ENCODE measurements around the gene DOCK4.

Gene DOCK4

DNA sequence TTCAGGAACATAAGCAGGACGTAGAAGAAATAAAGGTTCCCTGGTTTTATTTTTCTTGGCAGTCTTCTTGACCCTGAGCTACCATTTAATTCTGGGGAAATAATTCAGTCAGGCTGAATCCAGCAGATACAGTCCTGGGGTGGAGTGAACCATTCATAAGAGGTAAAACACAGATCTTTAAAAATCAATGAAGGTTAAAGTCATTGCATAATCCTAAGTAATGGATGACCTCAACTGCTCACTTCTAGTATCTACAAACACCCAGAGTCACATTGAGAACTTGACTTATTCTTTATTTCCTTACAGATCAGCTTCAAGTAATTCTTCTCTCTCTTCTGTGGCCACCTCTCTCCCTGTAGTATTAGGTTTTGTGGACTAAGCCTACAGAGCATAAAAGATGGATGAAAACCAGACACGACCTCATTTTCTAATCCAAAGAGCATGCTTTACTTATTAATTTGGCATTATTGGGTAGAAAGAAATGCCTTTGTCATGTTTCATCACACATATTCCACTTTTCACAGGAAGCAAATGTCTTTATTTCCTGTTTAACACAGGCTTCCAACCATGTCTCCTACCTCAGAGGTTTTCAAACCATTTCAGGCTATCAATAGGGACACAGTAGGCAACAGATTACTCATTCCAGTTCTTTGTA is 461.6 kb downstream of the DOCK4 start:
- DNase-seq, result no peak

GRCh38 chr7:111743244-111743847 is 462.9 kb downstream of the DOCK4 start:
- no peak for DNase-seq

- DNase-seq, result peak; percentile 42 to 89 (median 72)
Measured at GRCh38 chr7:111741811-111742240, 464.4 kb downstream of the DOCK4 start.

DNA sequence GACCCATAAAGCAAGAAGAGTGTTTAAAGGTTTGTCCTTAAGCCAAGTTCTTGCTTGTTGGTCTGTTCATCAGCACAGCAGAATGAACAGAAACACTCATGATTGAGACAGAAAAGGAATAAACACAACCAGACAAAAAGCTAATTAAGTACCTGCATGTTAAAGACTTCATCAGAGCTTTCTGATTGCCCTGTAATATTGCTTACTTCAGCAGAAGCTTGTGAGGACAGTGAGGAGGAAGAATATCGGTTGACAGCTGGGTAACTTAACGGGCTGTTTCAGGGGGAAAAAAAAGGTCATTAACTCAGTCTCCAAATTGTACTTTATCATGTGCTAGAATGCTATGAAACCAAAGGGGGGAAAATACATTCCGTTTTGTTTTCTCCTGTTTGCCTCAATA is 465.3 kb downstream of the DOCK4 start:
- no peak for DNase-seq

DNA sequence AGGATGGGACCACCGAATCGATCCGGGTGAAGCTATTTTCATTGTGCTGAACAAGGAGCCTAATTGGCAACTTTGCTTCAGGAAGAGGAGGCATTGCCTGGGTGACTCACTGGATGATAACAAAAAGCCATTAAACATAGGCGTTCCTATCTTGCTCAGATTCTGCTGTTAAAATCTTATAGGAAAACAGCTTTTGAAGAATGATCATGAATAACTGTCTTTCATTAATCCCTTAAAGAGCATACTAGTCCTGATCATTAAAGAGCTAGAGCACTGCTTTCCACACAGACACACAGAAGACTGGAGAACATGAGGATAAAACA is 469.7 kb downstream of the DOCK4 start:
- DNase-seq, result no peak

GRCh38 chr7:111735661-111736551 is 470.3 kb downstream of the DOCK4 start:
- peak; percentile 48 to 86 (median 83) for DNase-seq

DNA sequence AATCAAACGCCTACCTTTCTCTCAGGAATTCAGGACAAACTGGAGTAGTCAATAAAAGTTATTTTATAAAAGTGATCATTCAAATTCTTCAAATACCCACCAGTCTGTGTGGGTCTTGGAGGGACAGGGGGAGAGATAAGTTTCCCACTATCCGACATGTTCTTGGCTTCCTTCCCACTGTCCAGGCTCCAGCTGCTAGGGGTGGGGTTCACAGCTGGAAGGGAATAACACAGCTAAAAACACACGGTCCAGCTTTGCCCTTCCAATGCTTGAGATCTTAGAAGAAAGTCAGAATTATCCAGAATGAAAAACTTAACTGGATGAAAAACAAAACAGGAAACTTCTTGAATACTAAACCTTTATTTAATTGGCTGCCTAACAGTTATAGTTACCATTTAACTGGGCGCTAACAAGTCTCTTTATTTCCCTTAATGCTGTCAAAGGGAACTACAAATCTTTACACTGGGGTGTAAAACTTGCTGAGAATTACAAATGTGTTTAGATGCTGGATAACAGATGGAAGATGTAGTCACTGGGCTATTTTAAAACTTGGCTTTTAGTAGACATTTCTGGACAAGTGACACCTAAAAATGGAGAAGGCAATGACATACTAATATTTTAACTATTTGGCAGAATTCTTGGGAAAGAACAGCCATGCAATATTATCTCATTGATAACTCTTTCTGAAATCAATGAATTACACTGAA is 471.1 kb downstream of the DOCK4 start:
- DNase-seq, result no peak

GRCh38 chr7:111732923-111733322 is 473.3 kb downstream of the DOCK4 start:
- no peak for DNase-seq

- DNase-seq, result peak; percentile 19 to 70 (median 34)
Measured at GRCh38 chr7:111730476-111731300, 475.5 kb downstream of the DOCK4 start.

DNA sequence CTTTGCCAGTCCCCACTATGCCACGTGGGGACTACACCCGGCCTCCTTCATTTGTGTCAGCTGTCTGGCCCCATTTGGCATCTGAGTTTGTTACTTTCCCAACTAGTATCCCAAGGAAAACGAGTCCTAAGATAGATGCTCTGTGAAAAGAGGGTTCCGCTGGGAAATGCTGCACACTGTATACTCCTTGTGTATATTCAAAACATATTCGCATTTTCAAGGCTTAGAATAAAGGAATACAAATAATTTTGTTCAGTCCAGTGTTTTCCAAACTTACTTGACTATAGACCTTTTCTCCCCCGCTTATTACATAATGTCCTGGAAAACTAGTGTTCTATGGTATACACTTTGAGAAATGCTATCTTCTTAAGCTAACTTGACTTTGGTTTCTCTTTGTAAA is 476.1 kb downstream of the DOCK4 start:
- no peak for DNase-seq

GRCh38 chr7:111729483-111729882 is 476.7 kb downstream of the DOCK4 start:
- DNase-seq, result no peak

GRCh38 chr7:111728635-111728995 is 477.6 kb downstream of the DOCK4 start:
- DNase-seq, result no peak

- no peak for DNase-seq
Measured at GRCh38 chr7:111727905-111728634, 478.1 kb downstream of the DOCK4 start.

- DNase-seq, result no peak
Measured at GRCh38 chr7:111718886-111719285, 487.3 kb downstream of the DOCK4 start.

- peak in 1 of 3 experiments; percentile 85 for DNase-seq
Measured at GRCh38 chr7:111711426-111712065, 494.7 kb downstream of the DOCK4 start.

DNA sequence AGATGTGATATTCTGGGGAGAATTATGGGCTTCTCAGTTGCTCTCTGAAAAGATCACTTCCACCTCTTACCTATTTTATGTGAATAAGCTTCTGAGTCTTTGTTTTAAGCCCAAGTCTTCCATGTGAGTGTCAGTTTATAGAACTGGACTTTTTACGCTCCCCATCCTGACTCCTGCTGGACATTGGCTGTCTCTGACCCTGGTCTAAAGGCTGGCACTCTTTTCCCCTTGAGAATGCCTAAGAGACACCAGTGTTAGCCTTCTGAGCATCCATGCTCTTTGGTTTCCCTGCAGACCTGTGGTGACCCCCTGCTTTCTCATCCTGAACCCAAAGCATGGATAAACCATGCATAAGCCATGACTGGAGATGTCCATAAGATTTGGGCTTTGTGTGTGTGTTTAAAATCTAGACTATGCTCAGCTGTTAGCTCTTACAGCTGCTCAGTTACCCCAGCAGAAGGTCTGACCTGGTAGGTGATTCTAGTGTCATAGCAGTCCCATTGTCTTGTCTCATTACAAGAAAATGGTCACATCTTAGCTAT is 495.3 kb downstream of the DOCK4 start:
- DNase-seq, result no peak

GRCh38 chr7:111708072-111708471 is 498.1 kb downstream of the DOCK4 start:
- DNase-seq, result no peak

DNA sequence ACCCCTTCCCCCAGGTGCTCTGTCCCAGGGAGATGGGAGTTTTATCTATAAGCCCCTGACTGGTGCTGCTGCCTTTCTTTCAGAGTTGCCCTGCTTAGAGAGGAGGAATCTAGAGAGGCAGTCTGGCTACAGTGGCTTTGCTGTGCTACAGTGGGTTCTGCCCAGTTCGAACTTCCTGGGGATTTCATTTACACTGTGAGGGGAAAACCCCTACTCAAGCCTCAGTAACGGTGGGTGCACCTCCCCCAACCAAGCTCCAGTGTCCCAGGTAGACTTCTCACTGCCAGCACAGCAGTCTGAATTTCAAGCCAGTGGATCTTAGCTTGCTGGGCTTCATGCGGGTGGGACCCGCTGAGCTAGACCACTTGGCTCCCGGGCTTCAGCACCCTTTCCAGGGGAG is 500.4 kb downstream of the DOCK4 start:
- DNase-seq, result no peak

GRCh38 chr7:111697771-111698170 is 508.4 kb downstream of the DOCK4 start:
- DNase-seq, result no peak

DNA sequence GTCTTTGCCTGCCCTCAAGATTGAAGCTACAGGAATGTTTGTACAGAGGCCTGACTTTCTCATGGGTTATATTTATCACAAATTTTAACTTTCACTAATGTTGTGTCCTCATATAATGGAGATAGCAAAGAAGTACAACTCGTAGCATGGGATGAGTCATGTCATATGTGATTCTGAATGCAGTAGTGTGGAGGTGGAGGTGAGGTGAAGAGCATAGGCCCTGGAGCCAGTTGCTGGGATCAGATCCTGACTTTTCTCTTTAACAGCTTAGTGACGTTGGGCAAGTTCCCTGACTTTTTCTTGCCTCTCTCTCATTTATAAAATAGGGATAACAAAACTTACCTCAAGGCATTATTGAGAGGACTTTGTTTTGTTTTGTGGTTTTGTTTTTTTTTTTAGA is 511.8 kb downstream of the DOCK4 start:
- no peak for DNase-seq

All from NCI-H1417 (cell line).